GM15510 (cell line): Measurements from ENCODE around the gene TLCD1.

ENCODE experiments used
- POLR2A ChIP-seq: IDR thresholded peaks from 3 replicates; pipeline ENCODE4 v1.6.1; 2011; ENCODE audit warnings: borderline replicate concordance; ENCODE audit not compliant: insufficient read length; ENCODE audit errors: extremely low read depth

TLCD1 gene

GRCh38 chr17:28726226-28726626, at the start of gene TLCD1:
Gene TLCD1 (minus strand): TSS chr17:28726233. CDS start chr17:28726097, 136 bp downstream.
- no peak for TF ChIP-seq POLR2A

GRCh38 chr17:28774206-28774605, 48.2 kb upstream of the TLCD1 start:
- no peak for TF ChIP-seq POLR2A

GRCh38 chr17:28773736-28774135, 47.7 kb upstream of the TLCD1 start:
- no peak for TF ChIP-seq POLR2A

GRCh38 chr17:28765038-28765437, 39.0 kb upstream of the TLCD1 start:
- TF ChIP-seq POLR2A = no peak

- no peak for TF ChIP-seq POLR2A
Measured at GRCh38 chr17:28763804-28764266, 37.8 kb upstream of the TLCD1 start.

- no peak for TF ChIP-seq POLR2A
Measured at GRCh38 chr17:28763137-28763799, 37.2 kb upstream of the TLCD1 start.

- TF ChIP-seq POLR2A = no peak
Measured at GRCh38 chr17:28760601-28761562, 34.8 kb upstream of the TLCD1 start.

GRCh38 chr17:28759256-28759865, 33.3 kb upstream of the TLCD1 start:
- no peak for TF ChIP-seq POLR2A

GRCh38 chr17:28758411-28759121, 32.5 kb upstream of the TLCD1 start:
- TF ChIP-seq POLR2A = no peak

- TF ChIP-seq POLR2A = no peak
Measured at GRCh38 chr17:28756049-28756804, 30.2 kb upstream of the TLCD1 start.

- TF ChIP-seq POLR2A = no peak
Measured at GRCh38 chr17:28755486-28755885, 29.5 kb upstream of the TLCD1 start.

- TF ChIP-seq POLR2A = no peak
Measured at GRCh38 chr17:28751600-28752366, 25.8 kb upstream of the TLCD1 start.
